HUES6 (cell line): Measurements from ENCODE around the gene FAM163B.

ENCODE experiments used
- H3K27ac ChIP-seq: 2 replicates; pipeline ENCODE4 v1.7.0; 2013; ENCODE audit warnings: low read depth, mild to moderate bottlenecking, low read length, inconsistent platforms
- H3K27me3 ChIP-seq: 2 replicates; pipeline ENCODE4 v1.6.1; 2013; ENCODE audit warnings: low read length; ENCODE audit not compliant: control insufficient read depth, insufficient read depth
- H3K36me3 ChIP-seq: 2 replicates; pipeline ENCODE4 v1.6.1; 2013; ENCODE audit warnings: low read length; ENCODE audit not compliant: control insufficient read depth, insufficient read depth
- H3K4me1 ChIP-seq: 2 replicates; pipeline ENCODE4 v1.6.1; 2013; ENCODE audit warnings: low read length; ENCODE audit not compliant: control insufficient read depth, insufficient read depth
- H3K4me3 ChIP-seq: 2 replicates; pipeline ENCODE4 v1.5.1; 2013; ENCODE audit warnings: low read depth, low read length
- H3K9ac ChIP-seq: one replicate; pipeline ENCODE4 v1.6.1; 2013; ENCODE audit warnings: mild to moderate bottlenecking, low read length
- H3K9me3 ChIP-seq: 2 replicates; pipeline ENCODE4 v1.6.1; 2013; ENCODE audit warnings: low read depth, low read length; ENCODE audit not compliant: control insufficient read depth, insufficient read depth

Gene FAM163B

GRCh38 chr9:133537257-133537656, 71.9 kb downstream of the FAM163B start:
- H3K9ac ChIP-seq: no peak overlapping the region
- no peaks in the 10 kb centered on the region for H3K9me3 ChIP-seq
- no peak overlapping the region for H3K4me3 ChIP-seq
- H3K36me3 ChIP-seq: no peaks in the 10 kb centered on the region
- H3K27ac ChIP-seq: no peak overlapping the region
- H3K4me1 ChIP-seq: peaks cover 37% of the 10 kb centered on the region
- peaks cover 20% of the 10 kb centered on the region for H3K27me3 ChIP-seq

- H3K36me3 ChIP-seq: no peaks in the 10 kb centered on the region
- peaks cover 20% of the 10 kb centered on the region for H3K27me3 ChIP-seq
- no peak overlapping the region for H3K27ac ChIP-seq
- H3K4me1 ChIP-seq: peaks cover 37% of the 10 kb centered on the region
- H3K4me3 ChIP-seq: no peak overlapping the region
- H3K9ac ChIP-seq: no peak overlapping the region
- H3K9me3 ChIP-seq: no peaks in the 10 kb centered on the region
These were observed 72.7 kb downstream of the FAM163B start for GRCh38 chr9:133536536-133536935.

- Histone ChIP-seq H3K9ac (no peak overlapping the region), H3K27me3 (peaks cover 20% of the 10 kb centered on the region), H3K27ac (no peak overlapping the region), H3K9me3 (no peaks in the 10 kb centered on the region), H3K36me3 (no peaks in the 10 kb centered on the region), H3K4me1 (peaks cover 37% of the 10 kb centered on the region), H3K4me3 (no peak overlapping the region)
These were observed 73.1 kb downstream of the FAM163B start for GRCh38 chr9:133536080-133536479.

- Histone ChIP-seq H3K4me1 (peaks cover 35% of the 10 kb centered on the region), H3K9ac (no peak overlapping the region), H3K4me3 (no peak overlapping the region), H3K27ac (no peak overlapping the region), H3K27me3 (peaks cover 20% of the 10 kb centered on the region), H3K36me3 (no peaks in the 10 kb centered on the region), H3K9me3 (no peaks in the 10 kb centered on the region)
These were observed 73.8 kb downstream of the FAM163B start for GRCh38 chr9:133535306-133535877.

GRCh38 chr9:133534346-133535291, 74.6 kb downstream of the FAM163B start, which contains the start of gene ADAMTSL2:
Gene ADAMTSL2, plus strand, starts transcription at chr9:133534704. Its CDS starts 2,009 bp downstream, at chr9:133536713.
- Histone ChIP-seq H3K4me3 (peak within 1 kb of the TSS; percentile 57), H3K27me3 (peaks cover 20% of the 10 kb centered on the region), H3K4me1 (peaks cover 27% of the 10 kb centered on the region), H3K9ac (peak within 1 kb of the TSS; percentile 49), H3K9me3 (no peaks in the 10 kb centered on the region), H3K36me3 (no peaks in the 10 kb centered on the region), H3K27ac (no peak within 1 kb of the TSS)

- Histone ChIP-seq H3K27me3 (peaks cover 20% of the 10 kb centered on the region), H3K9me3 (no peaks in the 10 kb centered on the region), H3K4me1 (peaks cover 25% of the 10 kb centered on the region), H3K4me3 (peak overlapping the region; percentile 57), H3K27ac (no peak overlapping the region), H3K36me3 (no peaks in the 10 kb centered on the region), H3K9ac (peak overlapping the region; percentile 34)
These were observed 75.3 kb downstream of the FAM163B start for GRCh38 chr9:133533857-133534256.

- Histone ChIP-seq H3K27ac (no peak overlapping the region), H3K9me3 (no peaks in the 10 kb centered on the region), H3K27me3 (peaks cover 20% of the 10 kb centered on the region), H3K9ac (no peak overlapping the region), H3K4me1 (peaks cover 25% of the 10 kb centered on the region), H3K36me3 (no peaks in the 10 kb centered on the region), H3K4me3 (no peak overlapping the region)
These were observed 76.1 kb downstream of the FAM163B start for GRCh38 chr9:133532937-133533668.

GRCh38 chr9:133531293-133531692, 77.9 kb downstream of the FAM163B start:
- Histone ChIP-seq H3K36me3 (no peaks in the 10 kb centered on the region), H3K27ac (no peak overlapping the region), H3K9me3 (no peaks in the 10 kb centered on the region), H3K4me3 (no peak overlapping the region), H3K4me1 (peaks cover 43% of the 10 kb centered on the region), H3K27me3 (peaks cover 20% of the 10 kb centered on the region), H3K9ac (no peak overlapping the region)

GRCh38 chr9:133529874-133530273, 79.3 kb downstream of the FAM163B start:
- no peak overlapping the region for H3K4me3 ChIP-seq
- no peak overlapping the region for H3K9ac ChIP-seq
- H3K27ac ChIP-seq: no peak overlapping the region
- H3K4me1 ChIP-seq: peaks cover 49% of the 10 kb centered on the region
- H3K36me3 ChIP-seq: no peaks in the 10 kb centered on the region
- no peaks in the 10 kb centered on the region for H3K9me3 ChIP-seq
- H3K27me3 ChIP-seq: peaks cover 11% of the 10 kb centered on the region

- Histone ChIP-seq H3K4me1 (peaks cover 49% of the 10 kb centered on the region), H3K27me3 (peaks cover 9% of the 10 kb centered on the region), H3K9ac (no peak overlapping the region), H3K36me3 (no peaks in the 10 kb centered on the region), H3K4me3 (no peak overlapping the region), H3K27ac (no peak overlapping the region), H3K9me3 (no peaks in the 10 kb centered on the region)
These were observed 79.7 kb downstream of the FAM163B start for GRCh38 chr9:133529457-133529856.

- peaks cover 44% of the 10 kb centered on the region for H3K4me1 ChIP-seq
- no peaks in the 10 kb centered on the region for H3K9me3 ChIP-seq
- H3K4me3 ChIP-seq: no peak overlapping the region
- H3K27ac ChIP-seq: no peak overlapping the region
- H3K27me3 ChIP-seq: peaks cover 5% of the 10 kb centered on the region
- H3K36me3 ChIP-seq: no peaks in the 10 kb centered on the region
- H3K9ac ChIP-seq: no peak overlapping the region
These were observed 80.3 kb downstream of the FAM163B start for GRCh38 chr9:133528876-133529241.
